ENCODE measurements around the gene MAGOHB. TPM values are rescaled to one million over a fixed set of nuclear protein-coding genes. Genes with fewer than 3 reads are reported as not detected.

Gene MAGOHB
- total RNA-seq, 1 experiment from 2014 or later: 64.5 TPM

GRCh38 chr12:10614056-10614370, 604 bp upstream of the MAGOHB start:
- Histone ChIP-seq H3K4me2 (ENCODE audit: insufficient read depth, insufficient read length, low read length) (peak overlapping the region; percentile 56), H4K8ac (replicated peaks; ENCODE audit: insufficient read length, low read depth, low read length) (no peak overlapping the region), H2BK120ac (ENCODE audit: low read depth, low read length, poor library complexity, severe bottlenecking) (no peak overlapping the region), H3K56ac (ENCODE audit: insufficient read length, low read depth, low read length) (no peak overlapping the region), H2BK15ac (ENCODE audit: low read depth, low read length) (no peak overlapping the region), H3K27me3 (ENCODE audit: insufficient read depth, low read length) (no peaks in the 10 kb centered on the region), H3K4me1 (ENCODE audit: insufficient read depth, low read length) (no peaks in the 10 kb centered on the region), H3K9me3 (ENCODE audit: control insufficient read depth, low read depth, low read length) (no peaks in the 10 kb centered on the region), H3K23ac (ENCODE audit: insufficient read length, low read depth, low read length) (no peak overlapping the region), H3K27ac (ENCODE audit: insufficient read length, low read depth, low read length) (no peak overlapping the region), H4K20me1 (ENCODE audit: control insufficient read depth, insufficient read depth, insufficient read length) (no peaks in the 10 kb centered on the region), H3K14ac (ENCODE audit: insufficient read depth, low read length) (no peak overlapping the region), H3K23me2 (ENCODE audit: insufficient read length, low read depth, low read length, poor library complexity, severe bottlenecking) (peaks cover 4% of the 10 kb centered on the region), H3T11ph (ENCODE audit: low read length) (no peak overlapping the region), H3K4ac (ENCODE audit: low read depth, low read length) (no peak overlapping the region), H3K9ac (ENCODE audit: extremely low read depth, insufficient read length, low read length) (peak overlapping the region; percentile 94), H2BK20ac (ENCODE audit: low read depth, low read length, poor library complexity, severe bottlenecking) (no peak overlapping the region), H3K79me2 (ENCODE audit: insufficient read depth, low read length) (peaks cover 11% of the 10 kb centered on the region; the same call in 1 of the 2 replicates), H4K91ac (ENCODE audit: insufficient read length, low read depth, low read length) (no peak overlapping the region), H3K79me1 (ENCODE audit: insufficient read depth, low read depth, low read length, poor library complexity, severe bottlenecking) (no peaks in the 10 kb centered on the region), H2AFZ (ENCODE audit: low read length) (no peak overlapping the region), H4K5ac (ENCODE audit: insufficient read length, low read depth, low read length) (no peak overlapping the region), H2BK5ac (ENCODE audit: insufficient read length, low read length) (no peak overlapping the region), H2BK12ac (ENCODE audit: insufficient read length, low read depth, low read length) (no peak overlapping the region), H2AK5ac (ENCODE audit: insufficient read length, low read length) (no peak overlapping the region), H3K18ac (ENCODE audit: insufficient read length, low read depth, low read length) (no peak overlapping the region)
- DNase-seq: no peak
- Mint-ChIP-seq H3K9me3 (peaks cover 0 to 3% of the 10 kb centered on the region in 2 experiments; a peak in 2 of 5 replicates), H3K36me3 (ENCODE audit: insufficient read depth in 1 of 3, low read depth in 3 of 3) (peaks cover 6 to 33% (median 31%) of the 10 kb centered on the region in 3 experiments; a peak in 6 of 7 replicates), H3K4me1 (peaks cover 15 to 18% of the 10 kb centered on the region in 2 experiments), H3K4me3 (peak overlapping the region; percentile 100), H3K27me3 (ENCODE audit: low read depth) (peaks cover 2% of the 10 kb centered on the region; the same call in 1 of the 2 replicates), H3K27ac (peak overlapping the region; percentile 100; a peak in 6 of 7 replicates)
- TF ChIP-seq CTCF (conservative IDR thresholded peaks at IDR 0.05): no peak
- WGBS (ENCODE audit: extremely low coverage, insufficient read length, low lambda C conversion rate): no CpG with 5 or more reads among the region's 4 CpGs
